Stimulated activated effector memory CD8-positive, alpha-beta T cell treated with anti-CD3 and anti-CD28 coated beads, Interleukin-12 subunit alpha, Interleukin-12 subunit beta, amount 100 ng/mL, for 72 hours (primary cell): Measurements from ENCODE around the gene ABI3BP.
"Not testable (repeated sequence)": the region's sequence is repeated elsewhere in the genome, so short reads cannot be mapped to it uniquely, and the experiment has no call there.

ENCODE experiments used
- ATAC-seq: fragments of 150-1000 bp; cut with Tn5 transposase; 2 replicates; pipeline ENCODE4 v1.10.0; 2021
- DNase-seq, 2 donors: peaks; one replicate each; pipeline ENCODE4 v3.0.0; 2021 to 2022; ENCODE audit warnings: low spot score in 2 of 2
- H3K27ac Mint-ChIP-seq: one replicate; pipeline ENCODE4 v1.8.0; 2022; ENCODE audit warnings: mild to moderate bottlenecking, mixed read lengths
- H3K36me3 Mint-ChIP-seq: one replicate; pipeline ENCODE4 v1.8.0; 2022; ENCODE audit warnings: mild to moderate bottlenecking, mixed read lengths
- H3K4me1 Mint-ChIP-seq: one replicate; pipeline ENCODE4 v1.8.0; 2022; ENCODE audit warnings: mixed read lengths
- H3K4me3 Mint-ChIP-seq: one replicate; pipeline ENCODE4 v1.8.0; 2022; ENCODE audit warnings: mild to moderate bottlenecking, mixed read lengths
- H3K9me3 Mint-ChIP-seq: one replicate; pipeline ENCODE4 v1.8.0; 2022; ENCODE audit warnings: mixed read lengths

The ABI3BP gene

DNA sequence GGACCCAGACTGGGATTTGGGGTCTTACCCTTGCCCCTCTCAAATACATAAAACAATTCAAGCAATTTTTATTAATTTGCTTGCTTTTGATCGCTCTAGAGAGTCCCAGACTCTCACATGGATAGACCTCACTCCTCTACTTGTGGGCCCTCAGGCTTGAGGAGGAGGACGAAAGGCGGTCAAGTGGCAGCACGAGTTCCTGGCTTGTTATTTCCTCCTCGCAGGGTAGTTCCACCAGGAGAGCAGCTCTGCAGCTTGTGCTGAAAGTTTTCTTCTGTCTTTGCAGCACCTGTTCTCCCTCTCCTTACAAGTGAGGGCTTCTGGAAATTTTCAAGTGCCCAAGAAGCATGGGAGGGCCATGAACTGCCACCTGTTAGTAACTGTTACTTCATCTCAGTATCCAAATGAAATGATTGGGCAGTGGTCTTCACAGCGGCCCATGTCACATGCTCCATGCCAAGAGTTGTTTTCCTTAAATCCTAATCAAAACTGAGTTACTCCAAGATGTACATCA is 22.7 kb downstream of the ABI3BP start:
- no peaks in the 10 kb centered on the region for H3K4me1 Mint-ChIP-seq
- no peak overlapping the region for H3K4me3 Mint-ChIP-seq
- H3K36me3 Mint-ChIP-seq = no peaks in the 10 kb centered on the region
- ATAC-seq = no peak
- no peak for DNase-seq
- H3K27ac Mint-ChIP-seq = no peak overlapping the region
- no peaks in the 10 kb centered on the region for H3K9me3 Mint-ChIP-seq

DNA sequence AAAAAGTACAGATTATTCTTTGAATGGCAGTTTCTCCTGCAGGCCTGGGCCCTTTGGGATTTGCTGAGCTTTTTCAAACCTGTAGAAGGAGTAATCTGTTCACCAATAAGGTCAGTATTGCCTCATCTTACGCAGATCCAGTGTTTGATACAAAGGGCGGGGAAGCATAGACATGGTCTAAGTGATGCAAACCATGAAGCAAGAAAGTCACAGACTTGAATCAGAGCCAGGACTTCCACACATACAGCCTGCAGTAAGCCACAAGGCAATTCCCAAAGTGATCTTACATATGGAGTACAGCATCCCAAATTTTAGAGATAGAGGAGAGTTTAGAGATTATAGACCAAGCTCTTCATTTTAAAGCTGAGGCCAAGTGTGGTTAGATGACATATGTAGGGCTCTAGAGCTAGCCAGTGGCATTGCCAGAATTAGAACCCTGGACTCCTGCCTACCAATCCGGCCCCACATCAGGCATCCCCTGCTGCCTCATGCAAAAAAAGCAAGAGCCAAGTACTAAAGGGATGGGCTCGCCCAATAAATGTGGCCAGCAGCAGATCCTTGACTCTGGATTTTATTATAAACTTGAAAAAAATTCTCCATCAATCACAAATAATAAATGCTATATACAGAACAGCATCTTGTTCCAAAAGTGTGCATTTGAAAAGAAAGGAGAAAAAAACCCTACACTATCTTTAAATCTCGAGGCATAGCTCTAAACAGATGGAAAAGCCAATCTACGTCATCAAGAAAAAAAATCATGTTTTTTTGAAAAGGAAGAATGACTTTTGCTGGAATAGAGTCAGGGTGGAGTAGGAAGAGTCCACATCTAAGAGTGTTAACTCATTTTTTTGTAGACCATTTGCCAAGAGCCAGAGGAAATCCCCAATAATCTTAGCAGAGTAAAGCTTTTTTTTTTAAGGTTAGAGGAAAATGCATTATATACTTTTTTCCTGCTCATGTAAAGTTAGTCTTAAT is 24.0 kb downstream of the ABI3BP start:
- no peak for ATAC-seq
- Mint-ChIP-seq H3K36me3 (no peaks in the 10 kb centered on the region), H3K27ac (no peak overlapping the region), H3K4me1 (no peaks in the 10 kb centered on the region), H3K9me3 (no peaks in the 10 kb centered on the region), H3K4me3 (no peak overlapping the region)
- DNase-seq = no peak

DNA sequence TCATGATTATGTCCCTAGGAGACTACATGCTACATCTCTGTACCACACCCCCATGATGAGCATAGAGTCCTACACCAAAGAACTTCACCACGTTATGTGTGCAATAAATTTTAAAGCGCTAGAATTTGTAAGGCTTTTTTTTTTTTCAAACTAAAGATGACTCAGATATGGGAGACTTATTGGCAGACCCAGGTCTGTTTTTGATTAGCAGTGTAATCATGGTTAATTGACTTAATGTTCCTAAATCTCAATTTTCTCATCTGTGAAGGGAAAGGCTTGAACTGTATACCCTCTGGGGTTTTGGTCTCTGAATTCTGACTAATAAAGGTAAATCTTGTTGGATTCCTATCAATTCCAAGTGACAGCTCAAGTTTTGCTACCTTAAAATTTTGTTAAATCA is 26.4 kb downstream of the ABI3BP start:
- no peak for ATAC-seq
- Mint-ChIP-seq H3K4me3 (no peak overlapping the region), H3K9me3 (no peaks in the 10 kb centered on the region), H3K36me3 (no peaks in the 10 kb centered on the region), H3K4me1 (no peaks in the 10 kb centered on the region), H3K27ac (no peak overlapping the region)
- DNase-seq = no peak

DNA sequence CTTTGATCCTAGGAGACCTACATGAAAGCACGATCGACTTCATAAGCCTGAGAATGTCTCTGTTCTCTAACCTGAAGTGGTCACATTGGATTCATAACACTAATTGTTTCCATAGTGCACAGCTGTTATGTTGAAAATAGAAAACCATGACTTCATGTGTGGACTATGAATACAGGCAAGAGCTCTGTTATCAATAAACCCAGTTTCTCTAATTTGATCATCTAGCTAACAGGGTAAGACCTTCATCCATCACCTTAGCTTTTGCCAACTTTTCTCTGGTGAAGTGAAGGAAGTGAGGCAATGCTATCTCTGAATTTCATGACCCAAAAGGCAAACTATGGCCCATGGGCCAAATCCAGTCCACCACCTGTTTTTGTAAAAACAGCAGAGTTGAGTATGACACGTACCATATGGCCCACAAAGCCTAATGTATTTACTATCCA is 27.2 kb downstream of the ABI3BP start:
- Mint-ChIP-seq H3K9me3 (no peaks in the 10 kb centered on the region), H3K27ac (no peak overlapping the region), H3K4me3 (no peak overlapping the region), H3K36me3 (no peaks in the 10 kb centered on the region), H3K4me1 (no peaks in the 10 kb centered on the region)
- no peak for DNase-seq
- ATAC-seq = no peak

DNA sequence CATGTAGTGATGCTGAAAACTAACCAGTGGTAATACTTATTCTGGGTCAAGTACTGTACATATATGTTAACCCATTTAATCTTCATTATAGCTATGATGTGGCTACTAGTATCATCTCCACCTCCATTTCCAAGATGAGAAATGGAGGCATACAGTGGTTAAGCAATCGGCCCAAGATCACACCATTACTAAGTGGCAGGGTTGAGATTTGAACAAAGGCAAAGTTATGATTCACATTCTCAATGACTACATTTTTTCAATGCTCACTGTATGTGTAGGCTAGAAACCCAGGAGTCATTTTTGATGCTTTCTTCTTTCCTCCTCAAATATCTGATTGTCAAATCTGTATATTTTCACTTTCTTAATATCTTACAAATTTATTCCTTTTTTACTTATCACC is 30.2 kb downstream of the ABI3BP start:
- Mint-ChIP-seq H3K4me3 (no peak overlapping the region), H3K9me3 (peaks cover 6% of the 10 kb centered on the region), H3K27ac (no peak overlapping the region), H3K4me1 (no peaks in the 10 kb centered on the region), H3K36me3 (no peaks in the 10 kb centered on the region)
- DNase-seq = no peak
- peak; percentile 19 for ATAC-seq

DNA sequence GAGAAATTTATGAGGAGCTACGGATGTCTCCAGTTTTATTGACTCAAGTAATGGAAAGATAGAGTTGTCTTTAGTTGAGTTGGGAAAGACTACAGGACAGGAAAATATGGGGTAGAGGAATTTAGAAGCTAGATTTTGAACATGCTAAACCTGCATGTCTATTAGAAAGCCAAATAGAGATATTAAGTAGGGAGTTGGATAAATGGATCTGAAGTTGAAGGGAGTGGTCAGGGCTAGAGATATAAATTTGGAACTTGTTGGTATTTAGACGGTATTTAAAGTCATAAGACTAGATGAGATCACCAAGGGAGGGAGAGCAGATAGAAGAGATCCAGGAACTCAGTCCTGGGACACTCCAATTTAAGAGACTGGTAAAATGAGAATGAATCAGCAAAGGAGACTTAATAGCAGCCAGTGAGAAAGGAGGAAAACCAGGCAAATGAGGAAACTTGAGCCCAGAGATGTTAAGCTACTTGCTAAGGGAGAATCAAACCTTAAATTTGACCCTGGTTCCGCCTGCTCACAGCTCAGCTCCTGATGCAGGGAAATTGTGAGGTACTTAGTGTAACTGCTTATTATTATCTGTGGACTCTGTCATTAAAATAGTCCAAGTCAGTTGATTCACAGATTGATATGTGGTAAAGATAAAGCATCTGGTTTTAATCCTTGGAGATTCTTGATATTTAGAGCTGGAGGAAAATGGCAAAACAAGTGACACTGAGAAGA is 35.8 kb downstream of the ABI3BP start:
- DNase-seq = no peak
- Mint-ChIP-seq H3K4me1 (no peaks in the 10 kb centered on the region), H3K27ac (no peak overlapping the region), H3K4me3 (no peak overlapping the region), H3K36me3 (no peaks in the 10 kb centered on the region), H3K9me3 (peaks cover 6% of the 10 kb centered on the region)
- ATAC-seq = no peak

DNA sequence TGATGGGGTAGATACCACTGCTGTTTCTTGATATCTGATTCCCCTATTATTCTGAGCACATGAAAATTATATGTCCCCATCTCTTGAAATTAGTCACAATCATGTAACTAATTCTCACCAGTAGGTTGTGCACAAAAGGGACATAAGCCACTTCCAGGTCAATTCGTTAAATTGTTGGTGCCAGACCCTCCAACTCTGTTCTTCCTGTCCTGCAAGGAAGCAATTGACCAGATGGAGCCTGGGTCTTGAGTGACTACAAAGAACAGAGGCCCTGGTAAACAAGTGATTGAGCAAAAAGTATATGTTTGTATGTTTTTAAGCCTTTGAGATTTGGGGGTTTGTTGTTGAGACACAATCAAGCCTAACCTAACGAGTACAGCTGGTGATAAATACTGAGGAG is 36.9 kb downstream of the ABI3BP start:
- H3K27ac Mint-ChIP-seq = no peak overlapping the region
- no peaks in the 10 kb centered on the region for H3K36me3 Mint-ChIP-seq
- H3K9me3 Mint-ChIP-seq = peaks cover 6% of the 10 kb centered on the region
- H3K4me1 Mint-ChIP-seq = no peaks in the 10 kb centered on the region
- DNase-seq = no peak
- ATAC-seq = no peak
- H3K4me3 Mint-ChIP-seq = no peak overlapping the region

DNA sequence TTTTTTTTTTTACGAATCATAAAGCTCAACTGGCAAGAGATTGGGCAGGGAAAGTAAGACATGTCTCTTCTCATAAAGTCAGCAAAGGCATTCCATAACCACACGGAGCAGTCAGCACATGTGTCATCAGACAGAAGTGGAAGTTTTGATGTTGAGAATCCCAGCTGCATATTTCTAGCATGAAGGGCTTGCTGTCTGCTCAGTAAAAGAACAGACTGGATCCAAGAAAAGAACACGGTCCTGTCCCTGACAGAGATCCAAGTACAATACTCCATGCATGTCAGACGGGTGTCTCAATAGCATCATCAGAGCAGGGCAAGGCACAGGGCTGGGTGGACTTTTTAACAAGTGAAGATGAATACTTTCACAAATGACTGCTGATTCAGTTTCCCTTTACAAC is 38.2 kb downstream of the ABI3BP start:
- ATAC-seq = no peak
- H3K27ac Mint-ChIP-seq = no peak overlapping the region
- no peaks in the 10 kb centered on the region for H3K4me1 Mint-ChIP-seq
- no peak overlapping the region for H3K4me3 Mint-ChIP-seq
- H3K9me3 Mint-ChIP-seq = peaks cover 2% of the 10 kb centered on the region
- no peaks in the 10 kb centered on the region for H3K36me3 Mint-ChIP-seq
- no peak for DNase-seq

DNA sequence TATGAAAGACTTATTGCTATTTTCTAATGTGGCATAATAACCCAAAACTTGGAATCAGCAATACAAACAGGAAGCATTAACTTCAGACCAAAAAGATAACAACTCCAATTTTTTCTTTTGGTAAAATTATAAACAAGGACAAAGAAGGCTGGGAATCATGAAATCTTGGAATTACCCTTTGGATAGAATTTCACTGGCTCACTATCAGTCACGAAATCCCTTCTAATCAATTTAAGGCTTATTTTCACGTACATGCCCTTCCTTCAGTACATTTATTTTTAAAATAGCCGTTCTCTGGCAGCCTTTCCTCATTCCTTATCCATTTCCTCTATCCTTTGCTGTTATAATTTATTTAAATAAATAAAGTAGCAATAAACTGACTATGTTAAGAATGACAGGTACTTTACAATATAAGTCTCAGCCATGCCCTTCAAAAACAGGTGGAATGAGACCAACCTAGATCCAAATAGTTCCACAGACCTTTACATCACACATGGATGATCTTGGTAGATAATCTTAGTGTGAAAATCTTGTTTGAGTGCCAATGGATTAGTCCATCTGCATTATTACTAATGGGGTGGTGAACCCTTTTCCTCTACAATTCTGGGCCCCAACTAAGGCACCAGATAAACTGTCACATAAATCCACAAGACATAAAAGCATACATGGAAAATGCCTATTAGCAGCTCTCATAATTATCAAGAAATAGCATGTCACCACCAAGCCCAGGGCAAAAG is 38.9 kb downstream of the ABI3BP start:
- no peaks in the 10 kb centered on the region for H3K4me1 Mint-ChIP-seq
- no peak for DNase-seq
- ATAC-seq = no peak
- H3K9me3 Mint-ChIP-seq = no peaks in the 10 kb centered on the region
- H3K27ac Mint-ChIP-seq = no peak overlapping the region
- H3K4me3 Mint-ChIP-seq = no peak overlapping the region
- no peaks in the 10 kb centered on the region for H3K36me3 Mint-ChIP-seq

DNA sequence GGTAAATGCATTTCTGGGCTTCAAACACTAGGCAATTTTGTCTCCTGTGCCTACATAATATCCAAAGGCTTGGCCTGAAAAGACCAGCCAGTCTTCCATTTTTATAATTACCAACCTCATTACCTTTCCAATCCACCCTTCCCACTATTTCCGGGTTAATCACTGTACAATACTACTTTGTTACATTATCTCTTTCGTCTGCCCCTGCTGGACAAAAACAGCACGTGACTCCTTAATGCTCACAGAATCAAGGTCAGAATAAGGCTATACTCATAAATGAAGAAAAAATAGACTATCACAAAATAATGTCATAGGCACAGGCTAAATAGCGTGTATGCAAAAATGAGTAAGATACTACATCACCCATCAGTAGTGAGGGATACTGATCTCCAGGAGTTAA is 40.1 kb downstream of the ABI3BP start:
- Mint-ChIP-seq H3K36me3 (no peaks in the 10 kb centered on the region), H3K4me1 (no peaks in the 10 kb centered on the region), H3K27ac (no peak overlapping the region), H3K4me3 (no peak overlapping the region), H3K9me3 (no peaks in the 10 kb centered on the region)
- DNase-seq (no peak), ATAC-seq (no peak)

DNA sequence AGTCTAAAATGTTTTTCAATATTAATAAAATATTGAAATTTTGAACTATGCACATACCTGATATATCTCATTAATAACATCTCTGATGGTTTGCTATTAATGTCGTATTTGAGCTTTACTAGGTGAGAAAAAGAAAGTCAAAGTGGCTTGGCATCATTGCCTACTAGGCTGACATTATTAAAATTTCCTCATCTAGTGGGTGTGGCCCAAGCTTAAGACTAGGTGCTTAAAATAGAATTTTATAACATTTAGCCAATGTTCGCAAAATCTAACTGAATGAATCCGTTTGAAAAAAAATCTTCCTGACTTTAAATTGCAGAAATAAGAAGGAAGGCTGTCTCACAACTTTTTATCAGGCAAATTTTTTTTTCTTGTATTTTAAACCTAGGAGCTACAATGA is 46.1 kb downstream of the ABI3BP start:
- no peak for DNase-seq
- Mint-ChIP-seq H3K4me3 (no peak overlapping the region), H3K36me3 (no peaks in the 10 kb centered on the region), H3K27ac (no peak overlapping the region), H3K9me3 (no peaks in the 10 kb centered on the region), H3K4me1 (no peaks in the 10 kb centered on the region)
- no peak for ATAC-seq

DNA sequence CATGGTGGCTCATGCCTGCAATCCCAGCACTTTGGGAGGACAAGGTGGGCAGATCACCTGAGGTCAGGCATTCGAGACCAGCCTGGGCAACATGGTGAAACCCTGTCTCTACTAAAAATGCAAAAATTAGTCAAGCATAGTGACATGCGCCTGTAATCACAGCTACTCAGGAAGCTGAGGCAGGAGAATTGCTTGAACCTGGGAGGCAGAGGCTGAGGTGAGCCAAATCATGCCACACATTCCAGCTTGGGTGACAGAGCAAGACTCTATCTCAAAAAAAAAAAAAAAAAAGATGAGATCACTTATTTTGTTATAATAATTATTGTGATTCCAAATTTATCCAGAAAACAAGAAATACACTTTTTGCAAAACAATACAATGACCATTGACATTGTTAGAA is 47.1 kb downstream of the ABI3BP start:
- H3K4me3 Mint-ChIP-seq, H3K27ac Mint-ChIP-seq, DNase-seq, H3K9me3 Mint-ChIP-seq, H3K36me3 Mint-ChIP-seq, ATAC-seq, H3K4me1 Mint-ChIP-seq: not testable (repeated sequence)

DNA sequence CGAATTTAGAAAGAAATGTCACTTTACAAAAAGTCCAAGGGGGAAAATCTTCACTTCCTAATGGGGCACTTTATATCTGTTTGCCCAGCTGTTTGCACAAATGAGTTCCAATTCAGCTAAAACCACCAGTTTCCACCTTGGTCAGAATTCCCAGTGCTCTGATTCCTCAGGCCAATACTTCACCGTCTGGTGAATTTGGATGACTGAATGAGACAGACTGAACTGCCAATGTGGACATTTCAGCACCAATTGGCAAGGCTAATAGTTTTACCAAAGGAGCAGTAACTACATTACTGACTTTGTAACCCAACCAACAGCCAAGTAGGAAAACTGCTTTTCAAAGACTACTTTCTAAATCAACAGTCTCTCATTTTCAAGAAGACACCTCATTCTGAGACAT is 51.8 kb downstream of the ABI3BP start:
- no peak overlapping the region for H3K4me3 Mint-ChIP-seq

DNA sequence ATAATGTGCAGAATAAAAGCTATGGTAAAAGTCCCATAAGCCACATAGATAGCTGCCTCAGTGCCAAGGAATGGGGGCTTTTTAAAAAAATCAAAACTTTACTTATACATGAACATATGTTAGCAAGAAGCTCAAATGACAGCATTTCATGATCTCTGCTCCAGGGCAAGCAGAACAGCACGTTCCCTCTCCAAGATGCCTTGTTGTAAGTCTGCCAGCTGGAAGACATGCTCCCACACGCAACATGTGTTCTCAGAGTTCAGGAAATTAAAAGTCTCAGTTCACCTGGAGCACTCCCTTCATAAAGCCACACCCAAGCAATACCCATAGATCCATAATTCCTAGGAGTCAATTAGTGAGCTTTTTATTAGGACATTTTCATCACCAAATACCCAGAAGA is 52.2 kb downstream of the ABI3BP start:
- no peak for DNase-seq
- no peaks in the 10 kb centered on the region for H3K4me1 Mint-ChIP-seq
- no peak overlapping the region for H3K27ac Mint-ChIP-seq
- no peaks in the 10 kb centered on the region for H3K36me3 Mint-ChIP-seq
- no peak for ATAC-seq
- no peaks in the 10 kb centered on the region for H3K9me3 Mint-ChIP-seq
- H3K4me3 Mint-ChIP-seq = no peak overlapping the region

More for the DNA sequence above, 51.8 kb downstream of the ABI3BP start:
- Mint-ChIP-seq H3K36me3 (no peaks in the 10 kb centered on the region), H3K4me1 (no peaks in the 10 kb centered on the region), H3K9me3 (no peaks in the 10 kb centered on the region), H3K27ac (no peak overlapping the region)
- DNase-seq = no peak
- no peak for ATAC-seq

DNA sequence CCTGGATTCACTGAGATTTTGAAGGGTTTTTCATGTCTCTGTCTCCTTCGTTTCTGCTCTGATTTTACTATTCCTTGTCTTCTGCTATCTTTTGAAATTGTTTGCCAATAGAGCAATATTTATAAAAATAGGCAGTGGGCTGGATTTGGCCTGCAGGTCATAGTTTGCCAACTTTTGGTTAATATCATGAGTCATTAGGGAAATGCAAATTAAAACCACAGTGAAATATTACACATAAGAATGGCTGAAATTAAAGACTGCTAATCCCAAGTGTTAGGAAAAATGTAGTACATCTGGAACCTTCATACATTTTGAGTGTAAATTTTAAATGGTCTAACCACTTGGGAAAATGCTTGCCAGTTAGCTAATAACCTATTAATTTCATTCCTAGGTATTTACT is 56.3 kb downstream of the ABI3BP start:
- DNase-seq (no peak), ATAC-seq (no peak)
- Mint-ChIP-seq H3K4me3 (no peak overlapping the region), H3K27ac (no peak overlapping the region), H3K36me3 (no peaks in the 10 kb centered on the region), H3K9me3 (no peaks in the 10 kb centered on the region), H3K4me1 (no peaks in the 10 kb centered on the region)
